IMR-90 (cell line): ENCODE measurements around the gene KBTBD13. TPM values are rescaled to one million over a fixed set of nuclear protein-coding genes. Genes with fewer than 3 reads are reported as not detected.

Source experiments
- ATAC-seq: fragments of 200-7000 bp; cut with Tn5 transposase; 2 replicates; pipeline ENCODE4 v1.9.1; 2020; ENCODE audit warnings: low read depth, mild to moderate bottlenecking, moderate library complexity
- BruUV-seq: library from RNA; stranded (reverse); fragments of 400-500 nt; replicated peaks from 2 replicates; lab custom pipeline; 2021; lab: Mats Ljungman, UMichigan
- CTCF ChIA-PET: fragments of 300-600 bp; formaldehyde crosslinking; extraction: SDS; loops from one replicate; lab custom pipeline; 2021; ENCODE audit warnings: antibody characterized with exemption; lab: Yijun Ruan, JAX
- POLR2A ChIA-PET: fragments of 300-600 bp; sonication (Branson Sonifier 250); formaldehyde crosslinking; loops from one replicate; lab custom pipeline; 2022; ENCODE audit warnings: antibody characterized with exemption; ENCODE audit not compliant: unreplicated experiment; lab: Charles Lee
- DNase-seq: peaks from one replicate; pipeline ENCODE4 v3.0.0; 2013
- H2AFZ ChIP-seq: replicated peaks from 2 replicates; pipeline ENCODE3; 2013; ENCODE audit warnings: low read length, mild to moderate bottlenecking; ENCODE audit not compliant: poor library complexity
- H2AK5ac ChIP-seq: 2 replicates; pipeline ENCODE4 v1.6.1; 2013; ENCODE audit warnings: low read depth, low read length, inconsistent platforms
- H2AK9ac ChIP-seq: replicated peaks from 2 replicates; pipeline ENCODE3; 2013; ENCODE audit warnings: mild to moderate bottlenecking, low read depth, low read length, moderate library complexity; ENCODE audit not compliant: poor library complexity
- H2BK120ac ChIP-seq: 2 replicates; pipeline ENCODE4 v1.6.1; 2013; ENCODE audit warnings: low read depth, low read length, inconsistent platforms
- H2BK15ac ChIP-seq: 3 replicates; pipeline ENCODE4 v1.6.1; 2013; ENCODE audit warnings: low read depth, low read length, inconsistent platforms
- H2BK20ac ChIP-seq: 2 replicates; pipeline ENCODE4 v1.6.1; 2013; ENCODE audit warnings: low read depth, mild to moderate bottlenecking, inconsistent platforms, low read length, moderate library complexity
- H2BK5ac ChIP-seq: 2 replicates; pipeline ENCODE4 v1.6.1; 2013; ENCODE audit warnings: mild to moderate bottlenecking, low read depth, low read length, inconsistent platforms; ENCODE audit not compliant: poor library complexity, severe bottlenecking
- H3K14ac ChIP-seq: replicated peaks from 2 replicates; pipeline ENCODE4 v1.6.1; 2013; ENCODE audit warnings: low read depth, low read length, inconsistent platforms
- H3K18ac ChIP-seq: 2 replicates; pipeline ENCODE4 v1.6.1; 2013; ENCODE audit warnings: low read depth, low read length, control low read depth
- H3K23ac ChIP-seq: 2 replicates; pipeline ENCODE4 v1.6.1; 2013; ENCODE audit warnings: low read depth, low read length, inconsistent platforms
- H3K27ac ChIP-seq: 2 replicates; pipeline ENCODE4 v1.5.1; 2013; ENCODE audit warnings: mild to moderate bottlenecking, control low read depth, low read length; ENCODE audit not compliant: insufficient read depth
- H3K27me3 ChIP-seq: 2 replicates; pipeline ENCODE4 v1.6.1; 2013; ENCODE audit warnings: low read length; ENCODE audit not compliant: control insufficient read depth, insufficient read depth
- H3K36me3 ChIP-seq: 2 replicates; pipeline ENCODE4 v1.6.1; 2013; ENCODE audit warnings: low read length, mixed read lengths; ENCODE audit not compliant: control insufficient read depth, insufficient read depth
- H3K4ac ChIP-seq: 2 replicates; pipeline ENCODE4 v1.6.1; 2013; ENCODE audit warnings: low read depth, low read length, inconsistent platforms
- H3K4me1 ChIP-seq: 2 replicates; pipeline ENCODE4 v1.6.1; 2013; ENCODE audit warnings: low read length, mixed read lengths; ENCODE audit not compliant: control insufficient read depth, insufficient read depth
- H3K4me2 ChIP-seq: 2 replicates; pipeline ENCODE4 v1.6.1; 2013; ENCODE audit warnings: low read depth, mild to moderate bottlenecking, control low read depth, low read length, moderate library complexity
- H3K4me3 ChIP-seq: 2 replicates; pipeline ENCODE4 v1.5.1; 2013; ENCODE audit warnings: low read depth, mild to moderate bottlenecking, control low read depth, low read length, moderate library complexity; ENCODE audit not compliant: insufficient read depth
- H3K56ac ChIP-seq: 2 replicates; pipeline ENCODE4 v1.6.1; 2013; ENCODE audit warnings: low read length, inconsistent platforms; ENCODE audit not compliant: insufficient read depth; ENCODE audit errors: extremely low read depth
- H3K79me1 ChIP-seq, 2 experiments: 2 replicates each; pipeline ENCODE4 v1.6.1; 2013; ENCODE audit warnings: low read length in 2 of 2, inconsistent platforms in 1 of 2, low read depth in 1 of 2
- H3K9ac ChIP-seq: 2 replicates; pipeline ENCODE4 v1.6.1; 2013; ENCODE audit warnings: low read depth, low read length, control low read depth
- H3K9me1 ChIP-seq: 2 replicates; pipeline ENCODE4 v1.6.1; 2013; ENCODE audit warnings: low read length, inconsistent platforms; ENCODE audit not compliant: insufficient read depth
- H3K9me3 ChIP-seq: 2 replicates; pipeline ENCODE4 v1.6.1; 2013; ENCODE audit warnings: low read length; ENCODE audit not compliant: control insufficient read depth, insufficient read depth
- H4K20me1 ChIP-seq: 2 replicates; pipeline ENCODE4 v1.6.1; 2013; ENCODE audit warnings: low read length, inconsistent platforms; ENCODE audit not compliant: insufficient read depth
- H4K5ac ChIP-seq: 2 replicates; pipeline ENCODE4 v1.6.1; 2013; ENCODE audit warnings: mild to moderate bottlenecking, low read depth, low read length, control low read depth
- H4K8ac ChIP-seq, 2 experiments: 2 replicates each; pipeline ENCODE4 v1.6.1; 2013; ENCODE audit warnings: low read depth in 2 of 2, low read length in 2 of 2, control low read depth in 1 of 2, inconsistent platforms in 1 of 2
- H4K91ac ChIP-seq: 2 replicates; pipeline ENCODE4 v1.6.1; 2013; ENCODE audit warnings: low read depth, low read length, inconsistent platforms; ENCODE audit not compliant: insufficient read depth
- CEBPB ChIP-seq: IDR thresholded peaks from 2 replicates; pipeline ENCODE4 v1.6.1; 2012; ENCODE audit warnings: low read depth, low read length, improper control_type of control experiment
- USF2 ChIP-seq: fragments of 150-350 bp; IDR thresholded peaks from 2 replicates; pipeline ENCODE4 v1.6.1; 2017; ENCODE audit warnings: mild to moderate bottlenecking, antibody characterized with exemption, low read length, low read depth
- WGBS, 2 experiments: methylation state at CpG; one replicate each; pipeline versions ENCODE4 v1.1.5 to v1.1.7; 2013; ENCODE audit warnings: missing lambda C conversion rate in 2 of 2; ENCODE audit not compliant: insufficient read length in 1 of 2; ENCODE audit errors: extremely low coverage in 2 of 2; 5-methylcytosine and 5-hydroxymethylcytosine counted together
- dilution Hi-C: fragments of 300-500 bp; cut with HindIII; formaldehyde crosslinking; loops from one replicate; pipeline ENCODE4 v1.14.3; 2018; ENCODE audit warnings: low sequenced_read_pairs; ENCODE audit not compliant: unreplicated experiment
- in situ Hi-C: fragments of 300-500 bp; cut with MboI; formaldehyde crosslinking; loops from 3 replicates; pipeline ENCODE4 v1.14.3; 2019; ENCODE audit warnings: low sequenced_read_pairs, inconsistent platforms, mixed read lengths
- intact Hi-C: fragments of 100-400 bp; cut with micrococcal nuclease; formaldehyde crosslinking; loops from 2 replicates; pipeline ENCODE4 v1.10.0; 2022
- polyA plus RNA-seq, 3 experiments: library from polyadenylated mRNA; depleted of rRNA; stranded (reverse); fragments of >200 nt; gene quantifications; 2 replicates each; pipeline ENCODE4 v1.2.3, GENCODE V29; 2012; ENCODE audit warnings: low replicate concordance in 1 of 3
- total RNA-seq: library from RNA; depleted of rRNA; stranded (reverse); fragments of >200 nt; gene quantifications from 2 replicates; pipeline ENCODE4 v1.2.3, GENCODE V29; 2012

KBTBD13 gene
- total and polyA plus RNA-seq, 2 of the 4 experiments (the other 2 are of a cell fraction) = not detected

- H3K14ac ChIP-seq = no peak overlapping the region
- H3K27me3 ChIP-seq = peaks cover 10% of the 10 kb centered on the region
- no peak overlapping the region for H2AK5ac ChIP-seq
- no peak overlapping the region for H4K91ac ChIP-seq
- peaks cover 11% of the 10 kb centered on the region; the same call in 1 of the 2 replicates for H3K4me1 ChIP-seq
- H3K36me3 ChIP-seq = no peaks in the 10 kb centered on the region
- no peak overlapping the region for H3K4me2 ChIP-seq
- H3K18ac ChIP-seq = no peak overlapping the region
- H3K9ac ChIP-seq = no peak overlapping the region
- no peak overlapping the region for H2AK9ac ChIP-seq
- no peak overlapping the region for H3K23ac ChIP-seq
- H3K9me1 ChIP-seq = peaks cover 8% of the 10 kb centered on the region; the same call in 1 of the 2 replicates
- TF ChIP-seq CEBPB (no peak), USF2 (peak; percentile 50; the same call in 1 of the 2 replicates)
- H3K4ac ChIP-seq = no peak overlapping the region
- no CpG with 5 or more reads among the region's 8 CpGs for WGBS, 2 experiments
- no peak overlapping the region for H2BK120ac ChIP-seq
- H4K5ac ChIP-seq = no peak overlapping the region
- H4K20me1 ChIP-seq = no peaks in the 10 kb centered on the region
- no peak overlapping the region for H4K8ac ChIP-seq
- H2BK20ac ChIP-seq = no peak overlapping the region
- intact Hi-C loops (no loop called here), dilution Hi-C loops (no loop called here), in situ Hi-C loops (no loop called here)
- DNase-seq = no peak
- no peak overlapping the region for H2BK5ac ChIP-seq
- ATAC-seq = no peak
- no peak overlapping the region for H3K27ac ChIP-seq
- no peaks in the 10 kb centered on the region for H3K79me1 ChIP-seq
- BruUV-seq = no TSS peak
- no peak overlapping the region for H3K56ac ChIP-seq
- no peak overlapping the region for H3K4me3 ChIP-seq
- no peak overlapping the region for H2AFZ ChIP-seq
- peaks cover 5% of the 10 kb centered on the region; the same call in 1 of the 2 replicates for H3K9me3 ChIP-seq
- ChIA-PET POLR2A (no interaction called here), CTCF (no interaction called here)
- H2BK15ac ChIP-seq = no peak overlapping the region
Measured at GRCh38 chr15:65057549-65057940, 19.0 kb upstream of the KBTBD13 start.
